Gastroesophageal sphincter (tissue), 4 donors: ENCODE data around the gene RPS18. TPM values are rescaled to one million over a fixed set of nuclear protein-coding genes. Genes with fewer than 3 reads are reported as not detected.
A peak's percentile ranks its signal among the peaks of the same experiment; 100 is the strongest.
"Not testable (repeated sequence)": the region's sequence is repeated elsewhere in the genome, so short reads cannot be mapped to it uniquely, and the experiment has no call there.

ENCODE experiments used
- ATAC-seq: fragments of 150-250 bp; one replicate; pipeline ENCODE4 v1.9.1; 2016; ENCODE audit warnings: mild to moderate bottlenecking, moderate library complexity
- H3K27ac ChIP-seq, 4 donors: fragments of 200-600 bp; sonication (generic) in 3 of 4; 1 replicate in 3 of 4; 2 replicates in 1 of 4; pipeline ENCODE4 v1.5.1; 2016 to 2019
- H3K27me3 ChIP-seq: fragments of 200-600 bp; sonication (generic); one replicate; pipeline ENCODE4 v1.5.1; 2019
- H3K36me3 ChIP-seq, 2 donors: fragments of 200-600 bp; sonication (generic); one replicate each; pipeline ENCODE4 v1.5.1; 2019; ENCODE audit warnings: control low read depth in 1 of 2
- H3K4me1 ChIP-seq, 3 donors: fragments of 200-600 bp; sonication (generic); 1 replicate in 2 of 3; 2 replicates in 1 of 3; pipeline ENCODE4 v1.5.1; 2016 to 2019; ENCODE audit warnings: control low read depth in 2 of 3
- H3K4me3 ChIP-seq, 2 donors: fragments of 200-600 bp; sonication (generic); one replicate each; pipeline ENCODE4 v1.5.1; 2019; ENCODE audit warnings: mild to moderate bottlenecking in 1 of 2, moderate library complexity in 1 of 2
- H3K9me3 ChIP-seq, 3 donors: fragments of 200-600 bp; sonication (generic); one replicate each; pipeline ENCODE4 v1.5.1; 2017 to 2019; ENCODE audit warnings: control low read depth in 2 of 3
- CTCF ChIP-seq, 4 experiments: fragments of 200-600 bp in 2 of 4; fragments of 450-650 bp in 2 of 4; sonication (generic) in 1 of 4; IDR thresholded peaks; one replicate each; pipeline ENCODE4 v1.5.1; 2017 to 2019; ENCODE audit warnings: antibody characterized with exemption in 4 of 4, mild to moderate bottlenecking in 2 of 4, moderate library complexity in 2 of 4
- EP300 ChIP-seq: sonication (generic); formaldehyde crosslinking; IDR thresholded peaks from one replicate; pipeline ENCODE4 v1.6.1; 2017; ENCODE audit warnings: antibody characterized with exemption, mild to moderate bottlenecking
- POLR2A ChIP-seq, 2 donors: fragments of 450-650 bp; IDR thresholded peaks; one replicate each; pipeline ENCODE4 v1.6.1; 2017; ENCODE audit warnings: antibody characterized with exemption in 2 of 2, mild to moderate bottlenecking in 2 of 2, moderate library complexity in 1 of 2
- POLR2AphosphoS5 ChIP-seq: sonication (generic); formaldehyde crosslinking; IDR thresholded peaks from one replicate; pipeline ENCODE4 v1.6.1; 2017; ENCODE audit warnings: antibody characterized with exemption
- WGBS, 2 donors: methylation state at CpG; one replicate each; pipeline ENCODE4 v1.1.5; 2018; ENCODE audit warnings: low coverage in 1 of 2; 5-methylcytosine and 5-hydroxymethylcytosine counted together
- total RNA-seq, 4 donors: library from RNA; depleted of rRNA; stranded (reverse); fragments of >200 nt; gene quantifications; one replicate each; pipeline ENCODE4 v1.1.0, GENCODE V29; 2016

RPS18 gene
- total RNA-seq, 4 donors from 2014 or later: 1,175 to 3,464 (median 2,399) TPM

- ATAC-seq: no peak
- H3K9me3 ChIP-seq: no peaks in the 10 kb centered on the region
- no peaks in the 10 kb centered on the region for H3K27me3 ChIP-seq
- H3K4me3 ChIP-seq: no peak overlapping the region
- peaks cover 0 to 80% of the 10 kb centered on the region in 2 donors for H3K36me3 ChIP-seq
- H3K4me1 ChIP-seq: peaks cover 0 to 59% (median 27%) of the 10 kb centered on the region in 3 donors
- H3K27ac ChIP-seq: peak overlapping the region in 2 of 4 donors; percentile 89 to 93
- 38 to 88% methylated on average over 1 to 2 of the region's 3 CpGs for WGBS, 2 donors
- TF ChIP-seq EP300 (no peak), CTCF (IDR thresholded peaks at IDR 0.05) (no peak), POLR2AphosphoS5 (no peak), POLR2A (IDR thresholded peaks at IDR 0.05) (no peak)
These were observed 6.9 kb downstream of the RPS18 start for GRCh38 chr6:33278810-33279209.

DNA sequence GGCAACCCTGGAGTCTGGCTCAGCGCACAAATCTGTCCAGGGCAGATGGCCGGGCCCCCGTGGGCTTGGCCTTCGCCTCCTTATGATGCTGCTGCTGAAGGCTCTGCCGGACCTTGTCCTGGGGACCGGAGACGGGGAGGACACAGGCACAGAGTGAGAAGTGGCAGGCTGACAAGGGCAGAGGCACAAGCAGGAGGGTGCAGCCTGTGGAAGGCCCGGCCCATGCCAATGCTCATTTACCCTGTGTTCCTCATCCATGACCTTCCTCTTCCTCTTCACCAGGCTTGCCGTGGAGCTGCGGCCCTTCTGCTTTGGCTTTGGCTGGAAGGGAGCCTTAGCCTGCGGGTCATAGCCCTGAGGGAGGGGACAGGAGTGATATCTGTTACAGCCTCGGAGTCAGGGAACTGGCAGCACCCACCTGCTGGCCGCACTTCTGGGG lies 7.4 kb downstream of the RPS18 start:
- Histone ChIP-seq H3K27ac (peak overlapping the region in 1 of 4 donors; percentile 89), H3K27me3 (no peaks in the 10 kb centered on the region), H3K36me3 (peaks cover 0 to 80% of the 10 kb centered on the region in 2 donors), H3K9me3 (no peaks in the 10 kb centered on the region), H3K4me1 (peaks cover 0 to 54% (median 23%) of the 10 kb centered on the region in 3 donors), H3K4me3 (no peak overlapping the region)
- ATAC-seq: no peak
- TF ChIP-seq POLR2A (IDR thresholded peaks at IDR 0.05) (no peak), EP300 (no peak), CTCF (IDR thresholded peaks at IDR 0.05) (no peak), POLR2AphosphoS5 (no peak)
- 66% methylated on average over 3 of the region's 13 CpGs; no CpG with 5 or more reads in 1 of the 2 donors for WGBS, 2 donors

- H3K27me3 ChIP-seq: no peaks in the 10 kb centered on the region
- H3K27ac ChIP-seq: peak overlapping the region in 2 of 4 donors; percentile 12 to 17
- no peak for ATAC-seq
- H3K36me3 ChIP-seq: peaks cover 0 to 80% of the 10 kb centered on the region in 2 donors
- peaks cover 0 to 46% (median 20%) of the 10 kb centered on the region in 3 donors for H3K4me1 ChIP-seq
- H3K4me3 ChIP-seq: no peak overlapping the region
- no CpG with 5 or more reads among the region's 5 CpGs for WGBS, 2 donors
- no peaks in the 10 kb centered on the region for H3K9me3 ChIP-seq
- TF ChIP-seq CTCF (IDR thresholded peaks at IDR 0.05) (peak in 3 of 4 experiments; percentile 38 to 50 (median 40)), POLR2AphosphoS5 (no peak)
These were observed 8.2 kb downstream of the RPS18 start for GRCh38 chr6:33279971-33280511.

GRCh38 chr6:33280539-33280938 lies 8.7 kb downstream of the RPS18 start:
- H3K27me3 ChIP-seq: no peaks in the 10 kb centered on the region
- H3K4me3 ChIP-seq: no peak overlapping the region
- no CpG with 5 or more reads among the region's 6 CpGs for WGBS, 2 donors
- H3K36me3 ChIP-seq: peaks cover 0 to 80% of the 10 kb centered on the region in 2 donors
- H3K9me3 ChIP-seq: no peaks in the 10 kb centered on the region
- TF ChIP-seq POLR2A (IDR thresholded peaks at IDR 0.05) (no peak), EP300 (no peak), CTCF (IDR thresholded peaks at IDR 0.05) (no peak), POLR2AphosphoS5 (no peak)
- ATAC-seq: no peak
- peaks cover 0 to 41% (median 20%) of the 10 kb centered on the region in 3 donors for H3K4me1 ChIP-seq
- H3K27ac ChIP-seq: peak overlapping the region in 2 of 4 donors; percentile 12 to 17

GRCh38 chr6:33285214-33285613 lies 13.3 kb downstream of the RPS18 start:
- not testable (repeated sequence) for H3K9me3 ChIP-seq, ATAC-seq, H3K27ac ChIP-seq, H3K4me3 ChIP-seq, H3K27me3 ChIP-seq
- peaks cover 3 to 24% (median 10%) of the 10 kb centered on the region in 3 donors for H3K4me1 ChIP-seq
- WGBS, 2 donors: 83% methylated on average over 4 of the region's 4 CpGs; no CpG with 5 or more reads in 1 of the 2 donors
- H3K36me3 ChIP-seq: peaks cover 0 to 76% of the 10 kb centered on the region in 2 donors
